ENCODE results near the gene RGS6. TPM values are rescaled to one million over a fixed set of nuclear protein-coding genes. Genes with fewer than 3 reads are reported as not detected.

The RGS6 gene
- total and polyA plus RNA-seq, 2 of the 4 experiments (the other 2 are of a cell fraction) = not detected

GRCh38 chr14:71970272-71970671 lies 38.0 kb downstream of the RGS6 start:
- DNase-seq (no peak), ATAC-seq (ENCODE audit: low read depth) (no peak)
- no peak overlapping the region for H2BK20ac ChIP-seq (ENCODE audit: low read depth, low read length)
- H3K79me1 ChIP-seq (ENCODE audit: low read depth in 1 of 2, low read length in 2 of 2) = no peaks in the 10 kb centered on the region
- H3K36me3 ChIP-seq (ENCODE audit: control insufficient read depth, insufficient read depth, low read length) = no peaks in the 10 kb centered on the region
- H3K9me3 ChIP-seq (ENCODE audit: control insufficient read depth, insufficient read depth, low read length) = no peaks in the 10 kb centered on the region
- no peaks in the 10 kb centered on the region for H3K9me1 ChIP-seq (ENCODE audit: insufficient read depth, low read length)
- no peak overlapping the region for H3K23ac ChIP-seq (ENCODE audit: low read depth, low read length)
- H3K27ac ChIP-seq (ENCODE audit: insufficient read depth, low read length) = no peak overlapping the region
- in situ Hi-C loops (cut with MboI; ENCODE audit: low sequenced_read_pairs) (no loop called here), intact Hi-C loops (cut with micrococcal nuclease) (no loop called here), dilution Hi-C loops (cut with HindIII; ENCODE audit: low sequenced_read_pairs, unreplicated experiment) (no loop called here)
- H3K9ac ChIP-seq (ENCODE audit: low read depth, low read length) = no peak overlapping the region
- no peak overlapping the region for H3K14ac ChIP-seq (replicated peaks; ENCODE audit: low read depth, low read length)
- no peaks in the 10 kb centered on the region for H3K27me3 ChIP-seq (ENCODE audit: control insufficient read depth, insufficient read depth, low read length)
- H3K4ac ChIP-seq (ENCODE audit: low read depth, low read length) = no peak overlapping the region
- 66% methylated on average over 2 of the region's 3 CpGs; no CpG with 5 or more reads in 1 of the 2 experiments for WGBS, 2 experiments (ENCODE audit: extremely low coverage in 2 of 2, insufficient read length in 1 of 2)
- no peak overlapping the region for H4K91ac ChIP-seq (ENCODE audit: insufficient read depth, low read depth, low read length)
- H4K20me1 ChIP-seq (ENCODE audit: insufficient read depth, low read length) = no peaks in the 10 kb centered on the region
- no peak overlapping the region for H2AK9ac ChIP-seq (replicated peaks; ENCODE audit: low read depth, low read length, poor library complexity)
- ChIA-PET CTCF (no interaction called here), POLR2A (ENCODE audit: unreplicated experiment) (no interaction called here)
- H2BK15ac ChIP-seq (ENCODE audit: low read depth, low read length) = no peak overlapping the region
- no peak overlapping the region for H2BK5ac ChIP-seq (ENCODE audit: low read depth, low read length, poor library complexity, severe bottlenecking)
- TF ChIP-seq CEBPB (IDR thresholded peaks at IDR 0.05; ENCODE audit: low read depth, low read length) = no peak
- TF ChIP-seq, protein P1, sequence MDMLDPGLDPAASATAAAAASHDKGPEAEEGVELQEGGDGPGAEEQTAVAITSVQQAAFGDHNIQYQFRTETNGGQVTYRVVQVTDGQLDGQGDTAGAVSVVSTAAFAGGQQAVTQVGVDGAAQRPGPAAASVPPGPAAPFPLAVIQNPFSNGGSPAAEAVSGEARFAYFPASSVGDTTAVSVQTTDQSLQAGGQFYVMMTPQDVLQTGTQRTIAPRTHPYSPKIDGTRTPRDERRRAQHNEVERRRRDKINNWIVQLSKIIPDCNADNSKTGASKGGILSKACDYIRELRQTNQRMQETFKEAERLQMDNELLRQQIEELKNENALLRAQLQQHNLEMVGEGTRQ (IDR thresholded peaks at IDR 0.05; ENCODE audit: low read depth, low read length) = no peak
- no peak for TF ChIP-seq MAZ (IDR thresholded peaks at IDR 0.05; ENCODE audit: borderline replicate concordance, low read depth, low read length)
- no peak for TF ChIP-seq FOS (IDR thresholded peaks at IDR 0.05; ENCODE audit: low read depth, low read length)
- no peak for TF ChIP-seq SMC3 (IDR thresholded peaks at IDR 0.05; ENCODE audit: low read depth, low read length)
- TF ChIP-seq RCOR1 (IDR thresholded peaks at IDR 0.05; ENCODE audit: insufficient replicate concordance, low read length) = no peak
- TF ChIP-seq, protein P2, sequence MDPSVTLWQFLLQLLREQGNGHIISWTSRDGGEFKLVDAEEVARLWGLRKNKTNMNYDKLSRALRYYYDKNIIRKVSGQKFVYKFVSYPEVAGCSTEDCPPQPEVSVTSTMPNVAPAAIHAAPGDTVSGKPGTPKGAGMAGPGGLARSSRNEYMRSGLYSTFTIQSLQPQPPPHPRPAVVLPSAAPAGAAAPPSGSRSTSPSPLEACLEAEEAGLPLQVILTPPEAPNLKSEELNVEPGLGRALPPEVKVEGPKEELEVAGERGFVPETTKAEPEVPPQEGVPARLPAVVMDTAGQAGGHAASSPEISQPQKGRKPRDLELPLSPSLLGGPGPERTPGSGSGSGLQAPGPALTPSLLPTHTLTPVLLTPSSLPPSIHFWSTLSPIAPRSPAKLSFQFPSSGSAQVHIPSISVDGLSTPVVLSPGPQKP (IDR thresholded peaks at IDR 0.05; ENCODE audit: borderline replicate concordance, low read depth, low read length) = no peak
- TF ChIP-seq RFX5 (IDR thresholded peaks at IDR 0.05; ENCODE audit: low read depth, low read length) = no peak
- no peak for TF ChIP-seq MXI1 (IDR thresholded peaks at IDR 0.05; ENCODE audit: borderline replicate concordance, low read depth, low read length)
- TF ChIP-seq, protein P3, sequence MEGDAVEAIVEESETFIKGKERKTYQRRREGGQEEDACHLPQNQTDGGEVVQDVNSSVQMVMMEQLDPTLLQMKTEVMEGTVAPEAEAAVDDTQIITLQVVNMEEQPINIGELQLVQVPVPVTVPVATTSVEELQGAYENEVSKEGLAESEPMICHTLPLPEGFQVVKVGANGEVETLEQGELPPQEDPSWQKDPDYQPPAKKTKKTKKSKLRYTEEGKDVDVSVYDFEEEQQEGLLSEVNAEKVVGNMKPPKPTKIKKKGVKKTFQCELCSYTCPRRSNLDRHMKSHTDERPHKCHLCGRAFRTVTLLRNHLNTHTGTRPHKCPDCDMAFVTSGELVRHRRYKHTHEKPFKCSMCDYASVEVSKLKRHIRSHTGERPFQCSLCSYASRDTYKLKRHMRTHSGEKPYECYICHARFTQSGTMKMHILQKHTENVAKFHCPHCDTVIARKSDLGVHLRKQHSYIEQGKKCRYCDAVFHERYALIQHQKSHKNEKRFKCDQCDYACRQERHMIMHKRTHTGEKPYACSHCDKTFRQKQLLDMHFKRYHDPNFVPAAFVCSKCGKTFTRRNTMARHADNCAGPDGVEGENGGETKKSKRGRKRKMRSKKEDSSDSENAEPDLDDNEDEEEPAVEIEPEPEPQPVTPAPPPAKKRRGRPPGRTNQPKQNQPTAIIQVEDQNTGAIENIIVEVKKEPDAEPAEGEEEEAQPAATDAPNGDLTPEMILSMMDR (conservative IDR thresholded peaks at IDR 0.05; ENCODE audit: low read depth, low read length) = no peak
- TF ChIP-seq NFE2L2 (IDR thresholded peaks at IDR 0.05; ENCODE audit: low read depth, low read length) = no peak
- no peak for TF ChIP-seq CHD1 (IDR thresholded peaks at IDR 0.05; ENCODE audit: low read depth, low read length)
- TF ChIP-seq BHLHE40 (IDR thresholded peaks at IDR 0.05; ENCODE audit: low read depth, low read length) = no peak
- no peak for TF ChIP-seq RAD21 (IDR thresholded peaks at IDR 0.05; ENCODE audit: low read length)
- no peak for TF ChIP-seq POLR2A (IDR thresholded peaks at IDR 0.05; ENCODE audit: low read depth, low read length)
- TF ChIP-seq MAFK (IDR thresholded peaks at IDR 0.05; ENCODE audit: low read depth, low read length) = no peak
- H3K4me3 ChIP-seq (ENCODE audit: insufficient read depth, low read depth, low read length) = no peak overlapping the region
- no peak overlapping the region for H2AK5ac ChIP-seq (ENCODE audit: low read depth, low read length)
- no peak overlapping the region for H3K18ac ChIP-seq (ENCODE audit: low read depth, low read length)
- no peaks in the 10 kb centered on the region for H3K4me1 ChIP-seq (ENCODE audit: control insufficient read depth, insufficient read depth, low read length)
- BruUV-seq (replicated peaks) = no TSS peak
- H2BK120ac ChIP-seq (ENCODE audit: low read depth, low read length) = no peak overlapping the region
- H3K56ac ChIP-seq (ENCODE audit: extremely low read depth, insufficient read depth, low read length) = no peak overlapping the region
- no peak overlapping the region for H4K5ac ChIP-seq (ENCODE audit: low read depth, low read length)
- H4K8ac ChIP-seq (ENCODE audit: low read depth in 2 of 2, low read length in 2 of 2) = no peak overlapping the region
- no peak overlapping the region for H2AFZ ChIP-seq (replicated peaks; ENCODE audit: low read length, poor library complexity)
- H3K4me2 ChIP-seq (ENCODE audit: low read depth, low read length) = no peak overlapping the region
